Liver (tissue), 9 donors: ENCODE results near the gene FTO. TPM values are rescaled to one million over a fixed set of nuclear protein-coding genes. Genes with fewer than 3 reads are reported as not detected.

Experiments used
- DNase-seq: peaks from one replicate; pipeline ENCODE4 v3.0.0-alpha.2; 2017; ENCODE audit warnings: low spot score
- H3K27ac ChIP-seq, 2 donors: one replicate each; pipeline ENCODE4 v1.7.0; 2013; ENCODE audit warnings: inconsistent platforms in 2 of 2, low read length in 2 of 2, control low read depth in 1 of 2, low read depth in 1 of 2, mild to moderate bottlenecking in 1 of 2
- H3K27me3 ChIP-seq, 4 donors: one replicate each; pipeline versions ENCODE4 v1.6.1 to v1.7.0; 2013; ENCODE audit warnings: low read length in 3 of 4, inconsistent platforms in 1 of 4, mild to moderate bottlenecking in 1 of 4, moderate library complexity in 1 of 4; ENCODE audit not compliant: control insufficient read depth in 4 of 4, insufficient read depth in 4 of 4
- H3K36me3 ChIP-seq, 4 donors: one replicate each; pipeline versions ENCODE4 v1.6.1 to v1.7.0; 2013; ENCODE audit warnings: low read length in 3 of 4, mild to moderate bottlenecking in 3 of 4, low read depth in 1 of 4, moderate library complexity in 1 of 4; ENCODE audit not compliant: control insufficient read depth in 4 of 4, insufficient read depth in 3 of 4
- H3K4me1 ChIP-seq, 4 donors: one replicate each; pipeline versions ENCODE4 v1.6.1 to v1.7.0; 2013; ENCODE audit warnings: low read length in 3 of 4, mild to moderate bottlenecking in 3 of 4, moderate library complexity in 1 of 4; ENCODE audit not compliant: control insufficient read depth in 4 of 4, insufficient read depth in 4 of 4
- H3K4me3 ChIP-seq, 3 donors: one replicate each; pipeline versions ENCODE4 v1.6.1 to v1.7.0; 2013; ENCODE audit warnings: low read length in 3 of 3, control low read depth in 1 of 3, low read depth in 1 of 3, mild to moderate bottlenecking in 1 of 3
- H3K9ac ChIP-seq, 2 donors: one replicate each; pipeline ENCODE4 v1.7.0; 2013; ENCODE audit warnings: low read length in 2 of 2, mild to moderate bottlenecking in 2 of 2, moderate library complexity in 2 of 2, control low read depth in 1 of 2, low read depth in 1 of 2
- H3K9me3 ChIP-seq, 4 donors: one replicate each; pipeline versions ENCODE4 v1.6.1 to v1.7.0; 2013; ENCODE audit warnings: low read length in 3 of 4; ENCODE audit not compliant: control insufficient read depth in 4 of 4
- EGR1 ChIP-seq, 2 donors: IDR thresholded peaks; 2 replicates each; pipeline ENCODE4 v1.6.1; 2016 to 2018; ENCODE audit warnings: antibody characterized with exemption in 2 of 2, low read depth in 2 of 2
- FOXA1 ChIP-seq: IDR thresholded peaks from 2 replicates; pipeline ENCODE4 v1.6.1; 2016; ENCODE audit warnings: antibody characterized with exemption
- FOXA2 ChIP-seq: IDR thresholded peaks from 2 replicates; pipeline ENCODE4 v1.6.1; 2016; ENCODE audit warnings: antibody characterized with exemption
- GABPA ChIP-seq, 2 donors: IDR thresholded peaks in 1 of 2; conservative IDR thresholded peaks in 1 of 2; 2 replicates each; pipeline ENCODE4 v1.6.1; 2016; ENCODE audit warnings: antibody characterized with exemption in 2 of 2, mild to moderate bottlenecking in 1 of 2, moderate library complexity in 1 of 2
- HNF4A ChIP-seq, 2 donors: conservative IDR thresholded peaks; 2 replicates each; pipeline ENCODE4 v1.6.1; 2016; ENCODE audit warnings: antibody characterized with exemption in 2 of 2, mild to moderate bottlenecking in 2 of 2
- HNF4G ChIP-seq: IDR thresholded peaks from 2 replicates; pipeline ENCODE4 v1.6.1; 2016; ENCODE audit warnings: antibody characterized with exemption
- JUND ChIP-seq, 2 donors: IDR thresholded peaks; 2 replicates each; pipeline ENCODE4 v1.6.1; 2016; ENCODE audit warnings: antibody characterized with exemption in 2 of 2
- NR2F2 ChIP-seq: IDR thresholded peaks from 2 replicates; pipeline ENCODE4 v1.6.1; 2016; ENCODE audit warnings: antibody characterized with exemption
- RAD21 ChIP-seq, 2 donors: IDR thresholded peaks; 2 replicates each; pipeline ENCODE4 v1.6.1; 2016; ENCODE audit warnings: antibody characterized with exemption in 2 of 2, mild to moderate bottlenecking in 2 of 2
- RXRA ChIP-seq, 2 donors: IDR thresholded peaks; 2 replicates each; pipeline ENCODE4 v1.6.1; 2017 to 2018; ENCODE audit warnings: antibody characterized with exemption in 2 of 2, mild to moderate bottlenecking in 1 of 2
- SP1 ChIP-seq: IDR thresholded peaks from 2 replicates; pipeline ENCODE4 v1.6.1; 2018; ENCODE audit warnings: antibody characterized with exemption, mild to moderate bottlenecking
- TAF1 ChIP-seq: conservative IDR thresholded peaks from 2 replicates; pipeline ENCODE4 v1.6.1; 2016; ENCODE audit warnings: antibody characterized with exemption, mild to moderate bottlenecking
- YY1 ChIP-seq: IDR thresholded peaks from 2 replicates; pipeline ENCODE4 v1.6.1; 2016; ENCODE audit warnings: antibody characterized with exemption, mild to moderate bottlenecking
- WGBS: extraction: QIAGEN DNeasy Blood & Tissue Kit; methylation state at CpG from one replicate; pipeline ENCODE4 v1.1.7; 2013; 5-methylcytosine and 5-hydroxymethylcytosine counted together
- polyA plus RNA-seq, 2 donors: library from polyadenylated mRNA; stranded (reverse) in 1 of 2; unstranded in 1 of 2; fragments of 200-250 nt in 1 of 2; fragments of >200 nt in 1 of 2; fragmentation: Nextera tagmentation in 1 of 2; extraction: Ambion mirVana in 1 of 2; gene quantifications; one replicate each; pipeline versions ENCODE4 v1.2.1 to v1.2.3, GENCODE V29; 2013 to 2015
- total RNA-seq, 2 donors: library from RNA; depleted of rRNA; stranded (reverse); fragments of >200 nt; gene quantifications; one replicate each; pipeline ENCODE4 v1.2.3, GENCODE V29; 2014
- TF ChIP-seq, protein P1 (sequence below): IDR thresholded peaks from 2 replicates; pipeline ENCODE4 v1.6.1; 2016; ENCODE audit warnings: antibody characterized with exemption
- TF ChIP-seq, protein P2 (sequence below): IDR thresholded peaks from 2 replicates; pipeline ENCODE4 v1.6.1; 2016; ENCODE audit warnings: antibody characterized with exemption
- TF ChIP-seq, protein P3 (sequence below): IDR thresholded peaks from 2 replicates; pipeline ENCODE4 v1.6.1; 2016; ENCODE audit warnings: antibody characterized with exemption
- TF ChIP-seq, protein P4 (sequence below): IDR thresholded peaks from 2 replicates; pipeline ENCODE4 v1.6.1; 2016; ENCODE audit warnings: antibody characterized with exemption, mild to moderate bottlenecking
- TF ChIP-seq, protein P5 (sequence below): fragments of 150-350 bp; IDR thresholded peaks from 2 replicates; pipeline ENCODE4 v1.5.1; 2017; ENCODE audit warnings: improper control_type of control experiment, low read depth, low read length; ENCODE audit not compliant: missing input control
- donor health status: healthy.
- donor health status: healthy.
- donor health status: healthy.
- donor health status: healthy.
- donor health status: healthy.

The FTO gene
- total and polyA plus RNA-seq, 4 donors = 12.0 to 54.2 (median 24.6) TPM

DNA sequence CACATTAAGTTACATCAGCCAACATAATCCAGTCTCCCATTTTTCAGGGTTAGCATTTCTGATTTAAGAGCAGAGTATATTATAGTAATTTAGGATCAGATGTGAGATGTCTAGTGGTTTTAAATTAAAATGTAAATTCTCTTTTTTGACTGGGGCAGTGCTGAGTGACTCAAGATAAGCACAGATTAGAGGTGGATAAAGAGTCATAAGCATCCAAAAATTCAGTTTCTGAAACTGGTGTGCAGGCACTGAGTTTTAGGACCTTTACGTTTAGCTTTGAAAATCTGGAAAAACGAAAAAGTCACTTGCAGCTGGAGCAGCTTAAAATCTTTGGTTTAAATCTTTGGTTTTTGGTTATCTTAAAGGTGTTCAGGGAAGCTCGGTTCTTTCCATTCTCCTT is 190.7 kb downstream of the FTO start:
- Histone ChIP-seq H3K27me3 (no peaks in the 10 kb centered on the region), H3K4me1 (peaks cover 0 to 10% (median 0%) of the 10 kb centered on the region in 4 donors), H3K9me3 (no peaks in the 10 kb centered on the region), H3K4me3 (no peak overlapping the region), H3K9ac (no peak overlapping the region), H3K27ac (no peak overlapping the region), H3K36me3 (peaks cover 0 to 2% (median 0%) of the 10 kb centered on the region in 4 donors)
- no peak for TF ChIP-seq GABPA (IDR thresholded peaks at IDR 0.05 in 1 of 2, conservative IDR thresholded peaks at IDR 0.05 in 1 of 2)
- TF ChIP-seq NR2F2 = no peak
- TF ChIP-seq RXRA (IDR thresholded peaks at IDR 0.05) = no peak
- no peak for TF ChIP-seq HNF4A (conservative IDR thresholded peaks at IDR 0.05)
- TF ChIP-seq EGR1 (IDR thresholded peaks at IDR 0.05; ENCODE audit: low read depth in 2 of 2) = no peak
- TF ChIP-seq RAD21 (IDR thresholded peaks at IDR 0.05) = no peak
- TF ChIP-seq HNF4G = no peak
- TF ChIP-seq, protein P1, sequence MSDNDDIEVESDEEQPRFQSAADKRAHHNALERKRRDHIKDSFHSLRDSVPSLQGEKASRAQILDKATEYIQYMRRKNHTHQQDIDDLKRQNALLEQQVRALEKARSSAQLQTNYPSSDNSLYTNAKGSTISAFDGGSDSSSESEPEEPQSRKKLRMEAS = no peak
- no peak for TF ChIP-seq TAF1
- TF ChIP-seq SP1 = no peak
- TF ChIP-seq FOXA1 = no peak
- TF ChIP-seq, protein P2, sequence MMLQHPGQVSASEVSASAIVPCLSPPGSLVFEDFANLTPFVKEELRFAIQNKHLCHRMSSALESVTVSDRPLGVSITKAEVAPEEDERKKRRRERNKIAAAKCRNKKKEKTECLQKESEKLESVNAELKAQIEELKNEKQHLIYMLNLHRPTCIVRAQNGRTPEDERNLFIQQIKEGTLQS = no peak
- TF ChIP-seq, protein P3, sequence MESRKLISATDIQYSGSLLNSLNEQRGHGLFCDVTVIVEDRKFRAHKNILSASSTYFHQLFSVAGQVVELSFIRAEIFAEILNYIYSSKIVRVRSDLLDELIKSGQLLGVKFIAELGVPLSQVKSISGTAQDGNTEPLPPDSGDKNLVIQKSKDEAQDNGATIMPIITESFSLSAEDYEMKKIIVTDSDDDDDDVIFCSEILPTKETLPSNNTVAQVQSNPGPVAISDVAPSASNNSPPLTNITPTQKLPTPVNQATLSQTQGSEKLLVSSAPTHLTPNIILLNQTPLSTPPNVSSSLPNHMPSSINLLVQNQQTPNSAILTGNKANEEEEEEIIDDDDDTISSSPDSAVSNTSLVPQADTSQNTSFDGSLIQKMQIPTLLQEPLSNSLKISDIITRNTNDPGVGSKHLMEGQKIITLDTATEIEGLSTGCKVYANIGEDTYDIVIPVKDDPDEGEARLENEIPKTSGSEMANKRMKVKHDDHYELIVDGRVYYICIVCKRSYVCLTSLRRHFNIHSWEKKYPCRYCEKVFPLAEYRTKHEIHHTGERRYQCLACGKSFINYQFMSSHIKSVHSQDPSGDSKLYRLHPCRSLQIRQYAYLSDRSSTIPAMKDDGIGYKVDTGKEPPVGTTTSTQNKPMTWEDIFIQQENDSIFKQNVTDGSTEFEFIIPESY = no peak
- no peak for TF ChIP-seq JUND (IDR thresholded peaks at IDR 0.05)
- TF ChIP-seq, protein P4, sequence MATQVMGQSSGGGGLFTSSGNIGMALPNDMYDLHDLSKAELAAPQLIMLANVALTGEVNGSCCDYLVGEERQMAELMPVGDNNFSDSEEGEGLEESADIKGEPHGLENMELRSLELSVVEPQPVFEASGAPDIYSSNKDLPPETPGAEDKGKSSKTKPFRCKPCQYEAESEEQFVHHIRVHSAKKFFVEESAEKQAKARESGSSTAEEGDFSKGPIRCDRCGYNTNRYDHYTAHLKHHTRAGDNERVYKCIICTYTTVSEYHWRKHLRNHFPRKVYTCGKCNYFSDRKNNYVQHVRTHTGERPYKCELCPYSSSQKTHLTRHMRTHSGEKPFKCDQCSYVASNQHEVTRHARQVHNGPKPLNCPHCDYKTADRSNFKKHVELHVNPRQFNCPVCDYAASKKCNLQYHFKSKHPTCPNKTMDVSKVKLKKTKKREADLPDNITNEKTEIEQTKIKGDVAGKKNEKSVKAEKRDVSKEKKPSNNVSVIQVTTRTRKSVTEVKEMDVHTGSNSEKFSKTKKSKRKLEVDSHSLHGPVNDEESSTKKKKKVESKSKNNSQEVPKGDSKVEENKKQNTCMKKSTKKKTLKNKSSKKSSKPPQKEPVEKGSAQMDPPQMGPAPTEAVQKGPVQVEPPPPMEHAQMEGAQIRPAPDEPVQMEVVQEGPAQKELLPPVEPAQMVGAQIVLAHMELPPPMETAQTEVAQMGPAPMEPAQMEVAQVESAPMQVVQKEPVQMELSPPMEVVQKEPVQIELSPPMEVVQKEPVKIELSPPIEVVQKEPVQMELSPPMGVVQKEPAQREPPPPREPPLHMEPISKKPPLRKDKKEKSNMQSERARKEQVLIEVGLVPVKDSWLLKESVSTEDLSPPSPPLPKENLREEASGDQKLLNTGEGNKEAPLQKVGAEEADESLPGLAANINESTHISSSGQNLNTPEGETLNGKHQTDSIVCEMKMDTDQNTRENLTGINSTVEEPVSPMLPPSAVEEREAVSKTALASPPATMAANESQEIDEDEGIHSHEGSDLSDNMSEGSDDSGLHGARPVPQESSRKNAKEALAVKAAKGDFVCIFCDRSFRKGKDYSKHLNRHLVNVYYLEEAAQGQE = no peak
- TF ChIP-seq, protein P5, sequence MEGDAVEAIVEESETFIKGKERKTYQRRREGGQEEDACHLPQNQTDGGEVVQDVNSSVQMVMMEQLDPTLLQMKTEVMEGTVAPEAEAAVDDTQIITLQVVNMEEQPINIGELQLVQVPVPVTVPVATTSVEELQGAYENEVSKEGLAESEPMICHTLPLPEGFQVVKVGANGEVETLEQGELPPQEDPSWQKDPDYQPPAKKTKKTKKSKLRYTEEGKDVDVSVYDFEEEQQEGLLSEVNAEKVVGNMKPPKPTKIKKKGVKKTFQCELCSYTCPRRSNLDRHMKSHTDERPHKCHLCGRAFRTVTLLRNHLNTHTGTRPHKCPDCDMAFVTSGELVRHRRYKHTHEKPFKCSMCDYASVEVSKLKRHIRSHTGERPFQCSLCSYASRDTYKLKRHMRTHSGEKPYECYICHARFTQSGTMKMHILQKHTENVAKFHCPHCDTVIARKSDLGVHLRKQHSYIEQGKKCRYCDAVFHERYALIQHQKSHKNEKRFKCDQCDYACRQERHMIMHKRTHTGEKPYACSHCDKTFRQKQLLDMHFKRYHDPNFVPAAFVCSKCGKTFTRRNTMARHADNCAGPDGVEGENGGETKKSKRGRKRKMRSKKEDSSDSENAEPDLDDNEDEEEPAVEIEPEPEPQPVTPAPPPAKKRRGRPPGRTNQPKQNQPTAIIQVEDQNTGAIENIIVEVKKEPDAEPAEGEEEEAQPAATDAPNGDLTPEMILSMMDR = no peak
- TF ChIP-seq FOXA2 = no peak
- no peak for TF ChIP-seq YY1
- 96% methylated on average over 3 of the region's 3 CpGs for WGBS
- DNase-seq = no peak
